Memory B cell (primary cell): ENCODE measurements around the gene MZF1.
"Not testable (repeated sequence)": the region's sequence is repeated elsewhere in the genome, so short reads cannot be mapped to it uniquely, and the experiment has no call there.

Source experiments
- ATAC-seq: fragments of 150-1000 bp; cut with Tn5 transposase; 2 replicates; pipeline ENCODE4 v1.10.0; 2021; ENCODE audit warnings: low read depth, mild to moderate bottlenecking, moderate library complexity
- DNase-seq, 2 donors: peaks; one replicate each; pipeline ENCODE4 v3.0.0; 2022; ENCODE audit warnings: low spot score in 2 of 2
- H3K27ac Mint-ChIP-seq: one replicate; pipeline ENCODE4 v1.8.0; 2022; ENCODE audit warnings: mild to moderate bottlenecking, moderate library complexity, mixed read lengths
- H3K27me3 Mint-ChIP-seq: one replicate; pipeline ENCODE4 v1.8.0; 2022; ENCODE audit warnings: mixed read lengths
- H3K36me3 Mint-ChIP-seq: one replicate; pipeline ENCODE4 v1.8.0; 2022; ENCODE audit warnings: mild to moderate bottlenecking, mixed read lengths
- H3K4me1 Mint-ChIP-seq: one replicate; pipeline ENCODE4 v1.8.0; 2022; ENCODE audit warnings: mixed read lengths
- H3K4me3 Mint-ChIP-seq: one replicate; pipeline ENCODE4 v1.8.0; 2022; ENCODE audit warnings: mild to moderate bottlenecking, moderate library complexity, mixed read lengths
- H3K9me3 Mint-ChIP-seq: one replicate; pipeline ENCODE4 v1.8.0; 2022; ENCODE audit warnings: mixed read lengths

The MZF1 gene

DNA sequence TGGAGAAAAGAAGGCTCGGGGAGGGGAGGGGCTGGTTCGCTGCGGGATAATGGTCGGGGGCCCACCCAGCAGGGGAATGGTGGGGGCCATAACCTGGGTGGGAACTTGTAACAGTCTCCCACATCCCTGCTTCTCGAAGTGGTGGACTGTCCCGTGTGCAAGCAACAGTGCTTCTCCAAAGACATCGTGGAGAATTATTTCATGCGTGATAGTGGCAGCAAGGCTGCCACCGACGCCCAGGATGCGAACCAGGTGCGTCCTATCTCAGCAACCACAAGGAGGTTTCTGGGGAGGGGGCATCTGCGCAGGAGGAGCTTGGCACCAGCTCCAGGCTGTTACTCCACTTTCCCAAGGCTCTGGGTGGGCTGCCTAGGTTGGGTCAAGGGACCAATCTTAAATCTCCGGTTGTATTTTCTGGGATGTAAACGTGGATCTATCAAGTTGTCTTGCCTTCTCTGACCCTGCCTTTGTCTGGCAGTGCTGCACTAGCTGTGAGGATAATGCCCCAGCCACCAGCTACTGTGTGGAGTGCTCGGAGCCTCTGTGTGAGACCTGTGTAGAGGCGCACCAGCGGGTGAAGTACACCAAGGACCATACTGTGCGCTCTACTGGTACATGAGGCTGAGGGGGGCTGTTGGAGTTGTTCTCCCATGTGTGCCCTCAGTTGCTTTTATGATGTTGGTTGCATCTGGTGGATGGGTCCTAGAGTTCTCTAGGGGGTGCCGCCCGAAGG is 27.7 kb downstream of the MZF1 start:
- Mint-ChIP-seq H3K4me3 (peak overlapping the region; percentile 89), H3K36me3 (peaks cover 19% of the 10 kb centered on the region), H3K27me3 (peaks cover 16% of the 10 kb centered on the region), H3K4me1 (peaks cover 25% of the 10 kb centered on the region), H3K27ac (peak overlapping the region; percentile 85), H3K9me3 (no peaks in the 10 kb centered on the region)
- ATAC-seq (no peak), DNase-seq (no peak)

DNA sequence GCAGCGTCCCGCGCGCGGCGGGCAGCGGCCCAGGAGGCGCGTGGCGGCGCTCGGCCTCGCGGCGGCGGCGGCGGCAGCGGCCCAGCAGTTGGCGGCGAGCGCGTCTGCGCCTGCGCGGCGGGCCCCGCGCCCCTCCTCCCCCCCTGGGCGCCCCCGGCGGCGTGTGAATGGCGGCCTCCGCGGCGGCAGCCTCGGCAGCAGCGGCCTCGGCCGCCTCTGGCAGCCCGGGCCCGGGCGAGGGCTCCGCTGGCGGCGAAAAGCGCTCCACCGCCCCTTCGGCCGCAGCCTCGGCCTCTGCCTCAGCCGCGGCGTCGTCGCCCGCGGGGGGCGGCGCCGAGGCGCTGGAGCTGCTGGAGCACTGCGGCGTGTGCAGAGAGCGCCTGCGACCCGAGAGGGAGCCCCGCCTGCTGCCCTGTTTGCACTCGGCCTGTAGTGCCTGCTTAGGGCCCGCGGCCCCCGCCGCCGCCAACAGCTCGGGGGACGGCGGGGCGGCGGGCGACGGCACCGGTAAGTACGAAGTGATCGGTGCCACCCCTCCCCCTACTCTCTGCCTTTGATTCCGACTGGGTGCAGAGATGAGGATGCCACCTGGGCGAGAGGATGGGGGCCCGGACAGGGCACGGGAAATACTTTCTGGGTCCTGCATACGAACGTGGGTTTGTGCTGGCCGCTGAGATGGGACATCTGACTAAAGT is 28.4 kb downstream of the MZF1 start:
- peak overlapping the region; percentile 98 for H3K27ac Mint-ChIP-seq
- DNase-seq = no peak
- no peaks in the 10 kb centered on the region for H3K9me3 Mint-ChIP-seq

GRCh38 chr19:58543826-58544590 is 29.1 kb downstream of the MZF1 start, which contains the start of gene TRIM28:
TSS of gene TRIM28 (plus strand) at chr19:58544064. CDS start at chr19:58544758, 694 bp downstream.
- H3K27ac Mint-ChIP-seq = peak within 1 kb of the TSS; percentile 98
- H3K27me3 Mint-ChIP-seq = peaks cover 28% of the 10 kb centered on the region
- peak within 1 kb of the TSS; percentile 90 for H3K4me3 Mint-ChIP-seq
- H3K4me1 Mint-ChIP-seq = peaks cover 26% of the 10 kb centered on the region
- H3K9me3 Mint-ChIP-seq = no peaks in the 10 kb centered on the region
- DNase-seq = peak; percentile 99 to 100
- ATAC-seq = peak; percentile 86
- H3K36me3 Mint-ChIP-seq = peaks cover 13% of the 10 kb centered on the region

More for the DNA sequence above, 28.4 kb downstream of the MZF1 start:
- peak; percentile 48 for ATAC-seq
- Mint-ChIP-seq H3K27me3 (peaks cover 21% of the 10 kb centered on the region), H3K4me3 (peak overlapping the region; percentile 90), H3K36me3 (peaks cover 15% of the 10 kb centered on the region), H3K4me1 (peaks cover 23% of the 10 kb centered on the region)

DNA sequence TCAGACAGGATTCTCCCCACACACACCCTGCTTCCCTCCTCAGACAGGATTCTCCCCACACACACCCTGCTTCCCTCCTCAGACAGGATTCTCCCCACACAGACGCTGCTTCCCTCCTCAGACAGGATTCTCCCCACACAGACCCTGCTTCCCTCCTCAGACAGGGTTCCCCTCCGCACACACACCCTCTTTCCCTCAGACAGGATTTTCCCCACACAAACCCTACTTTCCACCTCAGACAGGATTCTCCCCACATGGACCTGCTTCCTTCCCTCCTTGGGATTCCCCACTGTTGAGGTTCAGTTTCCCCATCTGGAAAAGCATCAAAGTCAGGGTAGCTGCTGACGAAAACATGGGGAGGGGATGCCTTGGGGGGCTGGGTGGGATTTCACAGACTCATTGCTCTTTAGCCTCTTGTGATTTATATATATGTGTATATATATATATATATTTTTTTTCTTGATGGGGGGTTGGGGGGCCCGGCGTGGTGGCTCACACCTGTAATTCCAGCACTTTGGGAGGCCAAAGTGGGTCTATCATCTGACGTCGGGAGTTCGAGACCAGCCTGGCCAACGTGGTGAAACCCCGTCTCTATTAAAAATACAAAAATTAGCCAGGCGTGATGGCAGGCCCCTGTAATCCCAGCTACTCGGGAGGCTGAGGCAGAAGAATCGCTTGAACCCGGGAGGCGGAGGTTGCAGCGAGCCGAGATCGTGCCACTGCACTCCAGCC is 30.3 kb downstream of the MZF1 start:
- H3K4me1 Mint-ChIP-seq = peaks cover 30% of the 10 kb centered on the region
- H3K27me3 Mint-ChIP-seq = peaks cover 32% of the 10 kb centered on the region
- ATAC-seq, H3K9me3 Mint-ChIP-seq, H3K4me3 Mint-ChIP-seq, H3K27ac Mint-ChIP-seq, DNase-seq: not testable (repeated sequence)
- H3K36me3 Mint-ChIP-seq = peaks cover 13% of the 10 kb centered on the region

GRCh38 chr19:58539169-58539559 is 34.0 kb downstream of the MZF1 start:
- not testable (repeated sequence) for H3K27ac Mint-ChIP-seq, ATAC-seq, H3K36me3 Mint-ChIP-seq, DNase-seq, H3K9me3 Mint-ChIP-seq
- Mint-ChIP-seq H3K4me3 (peak overlapping the region; percentile 49), H3K4me1 (peaks cover 12% of the 10 kb centered on the region), H3K27me3 (peaks cover 37% of the 10 kb centered on the region)

DNA sequence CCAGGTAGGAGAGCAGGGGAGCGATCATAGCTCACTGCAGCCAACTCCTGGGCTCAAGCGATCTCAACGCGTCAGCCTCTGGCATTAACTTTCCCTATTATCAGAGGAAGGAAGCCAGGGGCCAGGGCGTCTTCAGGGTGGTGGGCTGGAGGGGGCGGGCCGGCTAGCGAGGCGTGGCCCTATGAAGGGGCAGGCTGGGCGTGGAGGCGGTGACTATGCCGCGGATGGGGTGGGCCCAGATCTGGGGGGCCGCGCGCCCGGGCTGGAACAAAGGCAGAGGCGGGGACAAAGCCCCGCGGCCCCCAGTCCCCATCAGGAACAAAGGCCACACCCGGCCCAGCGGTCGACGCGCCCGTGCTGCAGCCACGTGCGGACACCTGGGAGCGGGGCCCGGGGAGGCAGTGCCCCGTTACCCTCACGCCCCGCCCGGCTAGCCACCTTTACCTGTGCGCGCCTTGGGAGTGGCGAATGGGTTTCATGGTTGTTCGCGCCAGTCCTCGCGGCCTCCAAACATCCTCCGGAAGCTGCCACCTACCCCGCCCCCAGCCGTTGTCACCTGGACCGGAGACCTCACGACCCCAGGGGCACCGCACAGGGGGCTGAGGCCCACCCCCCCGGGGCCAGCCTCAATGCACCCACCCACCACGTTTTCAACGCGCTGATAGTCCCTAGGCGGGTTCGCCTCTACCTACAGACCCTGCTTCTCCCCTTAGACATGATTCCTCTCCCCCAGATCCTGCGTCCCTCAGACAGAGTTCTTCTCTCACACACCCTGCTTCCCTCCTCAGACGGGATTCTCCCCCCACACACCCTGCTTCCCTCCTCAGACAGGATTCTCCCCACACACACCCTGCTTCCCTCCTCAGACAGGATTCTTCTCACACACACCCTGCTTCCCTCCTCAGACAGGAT is 34.6 kb downstream of the MZF1 start:
- H3K4me1 Mint-ChIP-seq = peaks cover 7% of the 10 kb centered on the region
- peak overlapping the region; percentile 68 for H3K4me3 Mint-ChIP-seq
- H3K27me3 Mint-ChIP-seq = peaks cover 33% of the 10 kb centered on the region
- H3K9me3 Mint-ChIP-seq = no peaks in the 10 kb centered on the region
- no peak overlapping the region for H3K27ac Mint-ChIP-seq
- ATAC-seq (peak; percentile 77), DNase-seq (no peak)
- H3K36me3 Mint-ChIP-seq = no peaks in the 10 kb centered on the region

DNA sequence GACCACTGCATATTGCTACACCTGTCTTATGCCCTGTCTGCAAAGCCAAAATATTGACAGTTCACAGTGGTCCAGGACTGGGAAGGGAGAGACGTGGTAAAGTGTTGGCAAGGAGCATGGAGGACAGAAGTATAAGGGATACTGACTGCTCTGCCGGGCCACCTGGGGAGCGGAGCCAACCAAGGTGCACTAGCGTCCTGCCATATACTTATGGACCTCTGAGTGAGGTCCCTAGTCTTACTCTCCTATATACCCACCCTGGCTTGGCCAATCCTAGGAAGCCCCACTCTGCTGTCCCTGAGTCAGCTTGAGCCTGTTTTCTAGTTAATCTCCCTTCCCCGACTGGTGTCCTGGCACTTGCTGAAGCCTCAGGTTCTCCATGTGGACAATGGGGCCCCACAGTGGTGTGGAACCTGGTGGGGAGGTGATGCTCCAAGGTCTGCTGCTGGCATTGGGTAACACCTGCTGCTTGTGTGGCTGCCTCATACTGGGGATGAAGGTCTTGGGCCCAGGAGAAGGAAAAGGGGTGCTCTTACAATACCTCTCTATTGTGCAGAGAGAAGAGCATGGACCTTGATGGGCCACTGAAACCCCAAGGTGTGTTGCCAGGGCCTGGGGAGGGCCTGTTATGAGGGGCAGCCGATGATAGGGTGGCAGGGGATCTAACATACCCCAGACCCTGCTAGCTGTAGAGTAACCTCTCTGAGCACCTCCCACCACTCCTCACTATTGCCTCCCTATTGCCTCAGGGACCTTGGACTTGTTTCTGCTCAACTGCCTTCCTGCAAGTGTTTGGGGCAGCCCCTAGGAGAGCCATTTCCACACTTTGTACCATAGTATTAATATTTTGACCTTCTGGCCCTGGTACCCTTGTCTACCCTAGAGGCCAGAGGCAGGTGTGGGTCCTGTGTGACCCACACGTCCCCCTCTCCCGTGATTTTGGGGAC is 36.0 kb downstream of the MZF1 start:
- peaks cover 7% of the 10 kb centered on the region for H3K4me1 Mint-ChIP-seq
- no peak overlapping the region for H3K4me3 Mint-ChIP-seq
- peaks cover 26% of the 10 kb centered on the region for H3K27me3 Mint-ChIP-seq
- ATAC-seq = no peak
- H3K27ac Mint-ChIP-seq = no peak overlapping the region
- no peaks in the 10 kb centered on the region for H3K9me3 Mint-ChIP-seq
- no peak for DNase-seq
- H3K36me3 Mint-ChIP-seq = no peaks in the 10 kb centered on the region

GRCh38 chr19:58535857-58536256 is 37.3 kb downstream of the MZF1 start:
- Mint-ChIP-seq H3K27me3 (peaks cover 23% of the 10 kb centered on the region), H3K36me3 (no peaks in the 10 kb centered on the region), H3K9me3 (no peaks in the 10 kb centered on the region), H3K4me1 (peaks cover 15% of the 10 kb centered on the region), H3K4me3 (no peak overlapping the region), H3K27ac (no peak overlapping the region)
- DNase-seq (no peak), ATAC-seq (no peak)

- Mint-ChIP-seq H3K4me1 (peaks cover 8% of the 10 kb centered on the region), H3K36me3 (no peaks in the 10 kb centered on the region), H3K9me3 (no peaks in the 10 kb centered on the region), H3K4me3 (no peak overlapping the region), H3K27me3 (peaks cover 3% of the 10 kb centered on the region), H3K27ac (no peak overlapping the region)
- DNase-seq (no peak), ATAC-seq (peak; percentile 71)
Measured at GRCh38 chr19:58531034-58531840, 41.9 kb downstream of the MZF1 start.

DNA sequence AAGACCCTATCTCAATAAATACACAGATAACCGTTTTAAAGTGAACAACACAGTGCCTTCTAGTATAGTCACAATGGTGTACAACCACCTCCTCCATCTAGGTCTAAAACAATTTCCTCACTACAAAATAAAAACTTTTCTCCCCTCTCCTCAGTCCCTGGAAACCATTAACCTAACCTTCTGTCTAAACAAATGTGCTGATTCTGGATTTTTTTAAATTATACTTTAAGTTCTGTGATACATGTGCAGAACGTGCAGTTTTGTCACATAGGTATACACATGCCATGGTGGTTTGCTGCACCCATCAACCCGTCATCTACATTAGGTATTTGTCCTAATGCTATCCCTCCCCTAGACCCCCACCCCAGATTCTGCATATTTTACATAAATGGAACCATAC is 43.7 kb downstream of the MZF1 start:
- ATAC-seq (no peak), DNase-seq (no peak)
- Mint-ChIP-seq H3K4me1 (peaks cover 8% of the 10 kb centered on the region), H3K4me3 (no peak overlapping the region), H3K9me3 (no peaks in the 10 kb centered on the region), H3K36me3 (no peaks in the 10 kb centered on the region), H3K27me3 (no peaks in the 10 kb centered on the region), H3K27ac (no peak overlapping the region)

GRCh38 chr19:58522709-58523108 is 50.4 kb downstream of the MZF1 start:
- peaks cover 3% of the 10 kb centered on the region for H3K36me3 Mint-ChIP-seq
- no peak overlapping the region for H3K4me3 Mint-ChIP-seq
- ATAC-seq = no peak
- H3K27ac Mint-ChIP-seq = no peak overlapping the region
- H3K4me1 Mint-ChIP-seq = peaks cover 23% of the 10 kb centered on the region
- DNase-seq = no peak
- no peaks in the 10 kb centered on the region for H3K9me3 Mint-ChIP-seq
- H3K27me3 Mint-ChIP-seq = no peaks in the 10 kb centered on the region
